CD4-positive, alpha-beta T cell (primary cell): ENCODE measurements around the gene CERS4. TPM values are rescaled to one million over a fixed set of nuclear protein-coding genes. Genes with fewer than 3 reads are reported as not detected.
"Not testable (repeated sequence)": the region's sequence is repeated elsewhere in the genome, so short reads cannot be mapped to it uniquely, and the experiment has no call there.

ENCODE experiments used
- ATAC-seq: fragments of 200-7000 bp; cut with Tn5 transposase; one replicate; pipeline ENCODE4 v1.10.0; 2022; ENCODE audit warnings: mild to moderate bottlenecking; ENCODE audit not compliant: poor library complexity
- CTCF ChIA-PET: fragments of 350-600 bp; sonication (Branson Sonifier 250); formaldehyde crosslinking; loops from one replicate; lab custom pipeline; 2021; ENCODE audit warnings: antibody characterized with exemption, inconsistent platforms; lab: Charles Lee
- POLR2A ChIA-PET: fragments of 350-600 bp; sonication (Branson Sonifier 250); formaldehyde crosslinking; loops from one replicate; lab custom pipeline; 2021; ENCODE audit warnings: antibody characterized with exemption, inconsistent platforms; lab: Charles Lee
- DNase-seq, 14 experiments: peaks; one replicate each; pipeline ENCODE4 v3.0.0-alpha.2; 2013 to 2020; ENCODE audit warnings: mixed read lengths in 2 of 14
- H3K27ac ChIP-seq, 2 donors: one replicate each; pipeline versions ENCODE4 v1.5.1 to v1.7.0; 2013; ENCODE audit warnings: low read length in 2 of 2, low read depth in 1 of 2, mild to moderate bottlenecking in 1 of 2
- H3K27me3 ChIP-seq, 2 experiments: 1 replicate in 1 of 2; 2 replicates in 1 of 2; pipeline versions ENCODE4 v1.6.1 to v1.7.0; 2013; ENCODE audit warnings: low read length in 2 of 2, control low read depth in 1 of 2, mild to moderate bottlenecking in 1 of 2, moderate library complexity in 1 of 2; ENCODE audit not compliant: insufficient read depth in 2 of 2, control insufficient read depth in 1 of 2
- H3K36me3 ChIP-seq: one replicate; pipeline ENCODE4 v1.6.1; 2013; ENCODE audit warnings: low read length, control low read depth; ENCODE audit not compliant: insufficient read depth
- H3K4me1 ChIP-seq: one replicate; pipeline ENCODE4 v1.6.1; 2013; ENCODE audit warnings: low read length, control low read depth; ENCODE audit not compliant: insufficient read depth
- H3K4me3 ChIP-seq: one replicate; pipeline ENCODE4 v1.5.1; 2013; ENCODE audit warnings: mild to moderate bottlenecking, low read length, moderate library complexity
- H3K9me3 ChIP-seq, 2 experiments: 1 replicate in 1 of 2; 2 replicates in 1 of 2; pipeline versions ENCODE4 v1.6.1 to v1.7.0; 2013; ENCODE audit warnings: low read length in 2 of 2, mild to moderate bottlenecking in 2 of 2, control low read depth in 1 of 2, moderate library complexity in 1 of 2; ENCODE audit not compliant: control insufficient read depth in 1 of 2, insufficient read depth in 1 of 2
- H3K27ac Mint-ChIP-seq: one replicate; pipeline ENCODE4 v1.8.0; 2020; ENCODE audit warnings: mixed read lengths
- H3K27me3 Mint-ChIP-seq: one replicate; pipeline ENCODE4 v1.8.0; 2021; ENCODE audit warnings: mixed read lengths
- H3K36me3 Mint-ChIP-seq: one replicate; pipeline ENCODE4 v1.8.0; 2021; ENCODE audit warnings: low read depth, mixed read lengths
- H3K4me1 Mint-ChIP-seq: one replicate; pipeline ENCODE4 v1.8.0; 2021; ENCODE audit warnings: low read depth, mixed read lengths
- H3K4me3 Mint-ChIP-seq: one replicate; pipeline ENCODE4 v1.8.0; 2020; ENCODE audit warnings: mild to moderate bottlenecking, mixed read lengths
- H3K9me3 Mint-ChIP-seq: one replicate; pipeline ENCODE4 v1.8.0; 2020; ENCODE audit warnings: mixed read lengths
- intact Hi-C, 2 experiments: fragments of 100-400 bp; cut with DNase I in 1 of 2; cut with micrococcal nuclease in 1 of 2; formaldehyde crosslinking; loops; one replicate each; pipeline versions ENCODE4 v1.15.1 to v1.9.0; 2023 to 2025; cut with DNase I, micrococcal nuclease
- total RNA-seq, 174 experiments: library from RNA in 2 of 174; stranded (reverse) in 2 of 174; gene quantifications; one replicate each; pipeline ENCODE4 v1.2.3 and lab custom pipeline; 2021 to 2026
- TF ChIP-seq, protein P1 (sequence below): fragments of 200-600 bp; IDR thresholded peaks from one replicate; pipeline ENCODE4 v1.8.0; 2022; ENCODE audit warnings: antibody characterized with exemption, mild to moderate bottlenecking

CERS4 gene
- total RNA-seq, 2 experiments from 2014 or later: 8.7 to 12.3 TPM

GRCh38 chr19:8261881-8262280 is 52.7 kb downstream of the CERS4 start:
- Mint-ChIP-seq H3K4me1 (no peaks in the 10 kb centered on the region), H3K36me3 (peaks cover 22% of the 10 kb centered on the region), H3K4me3 (no peak overlapping the region), H3K27ac (no peak overlapping the region), H3K27me3 (no peaks in the 10 kb centered on the region), H3K9me3 (no peaks in the 10 kb centered on the region)
- Histone ChIP-seq H3K9me3 (no peaks in the 10 kb centered on the region), H3K36me3 (peaks cover 16% of the 10 kb centered on the region), H3K4me1 (peaks cover 4% of the 10 kb centered on the region), H3K4me3 (no peak overlapping the region), H3K27me3 (no peaks in the 10 kb centered on the region), H3K27ac (no peak overlapping the region)
- DNase-seq: no peak
- intact Hi-C loops: no loop called here
- ATAC-seq: no peak
- ChIA-PET POLR2A (no interaction called here), CTCF (no interaction called here)
- TF ChIP-seq, protein P1, sequence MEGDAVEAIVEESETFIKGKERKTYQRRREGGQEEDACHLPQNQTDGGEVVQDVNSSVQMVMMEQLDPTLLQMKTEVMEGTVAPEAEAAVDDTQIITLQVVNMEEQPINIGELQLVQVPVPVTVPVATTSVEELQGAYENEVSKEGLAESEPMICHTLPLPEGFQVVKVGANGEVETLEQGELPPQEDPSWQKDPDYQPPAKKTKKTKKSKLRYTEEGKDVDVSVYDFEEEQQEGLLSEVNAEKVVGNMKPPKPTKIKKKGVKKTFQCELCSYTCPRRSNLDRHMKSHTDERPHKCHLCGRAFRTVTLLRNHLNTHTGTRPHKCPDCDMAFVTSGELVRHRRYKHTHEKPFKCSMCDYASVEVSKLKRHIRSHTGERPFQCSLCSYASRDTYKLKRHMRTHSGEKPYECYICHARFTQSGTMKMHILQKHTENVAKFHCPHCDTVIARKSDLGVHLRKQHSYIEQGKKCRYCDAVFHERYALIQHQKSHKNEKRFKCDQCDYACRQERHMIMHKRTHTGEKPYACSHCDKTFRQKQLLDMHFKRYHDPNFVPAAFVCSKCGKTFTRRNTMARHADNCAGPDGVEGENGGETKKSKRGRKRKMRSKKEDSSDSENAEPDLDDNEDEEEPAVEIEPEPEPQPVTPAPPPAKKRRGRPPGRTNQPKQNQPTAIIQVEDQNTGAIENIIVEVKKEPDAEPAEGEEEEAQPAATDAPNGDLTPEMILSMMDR: no peak

DNA sequence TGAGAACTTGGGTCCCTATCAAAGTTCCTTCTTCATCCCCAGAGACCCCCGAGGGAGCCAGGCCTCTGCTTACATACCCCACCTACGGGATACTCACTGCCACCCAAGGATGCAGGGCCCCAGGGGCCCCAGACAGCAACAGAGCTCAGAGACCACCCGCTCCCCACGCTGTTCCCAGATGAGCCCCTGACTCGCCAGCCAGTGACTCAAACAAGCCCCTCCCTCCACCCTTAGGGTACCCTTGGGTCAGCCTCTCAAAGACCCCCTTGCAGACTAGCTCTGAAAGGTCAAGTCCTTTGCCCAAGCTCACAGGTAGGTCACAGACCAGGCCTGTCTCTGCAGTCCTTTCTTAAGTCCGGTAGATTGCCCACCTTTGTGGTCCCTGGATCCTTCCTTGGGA is 53.3 kb downstream of the CERS4 start:
- ChIA-PET POLR2A (no interaction called here), CTCF (no interaction called here)
- DNase-seq: no peak
- no peaks in the 10 kb centered on the region for H3K4me1 ChIP-seq
- peaks cover 12% of the 10 kb centered on the region for H3K36me3 ChIP-seq
- TF ChIP-seq, protein P1: no peak
- no peaks in the 10 kb centered on the region for H3K27me3 ChIP-seq
- Mint-ChIP-seq H3K9me3 (no peaks in the 10 kb centered on the region), H3K27ac (no peak overlapping the region), H3K4me3 (no peak overlapping the region), H3K27me3 (no peaks in the 10 kb centered on the region), H3K36me3 (peaks cover 22% of the 10 kb centered on the region), H3K4me1 (no peaks in the 10 kb centered on the region)
- H3K9me3 ChIP-seq: no peaks in the 10 kb centered on the region
- no peak overlapping the region for H3K4me3 ChIP-seq
- H3K27ac ChIP-seq: no peak overlapping the region
- no peak for ATAC-seq
- intact Hi-C loops: no loop called here

DNA sequence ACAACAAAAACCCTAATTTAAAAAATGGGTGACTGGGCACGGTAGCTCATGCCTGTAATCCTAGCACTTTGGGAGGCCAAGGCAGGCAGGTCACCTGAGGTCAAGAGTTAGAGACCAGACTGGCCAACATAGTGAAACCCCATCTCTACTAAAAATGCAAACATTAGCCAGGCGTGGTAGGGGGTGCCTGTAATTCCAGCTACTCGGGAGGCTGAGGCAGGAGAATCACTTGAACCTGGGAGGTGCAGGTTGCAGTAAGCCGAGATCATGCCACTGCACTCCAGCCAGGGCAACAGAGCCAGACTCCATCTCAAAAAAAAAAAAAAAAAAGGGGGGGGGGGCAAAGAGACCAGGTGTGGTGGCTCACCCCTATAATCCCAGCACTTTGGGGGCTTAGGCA is 55.1 kb downstream of the CERS4 start:
- intact Hi-C loops, H3K27me3 Mint-ChIP-seq, H3K4me3 ChIP-seq, H3K36me3 Mint-ChIP-seq, DNase-seq, H3K9me3 ChIP-seq, H3K27ac Mint-ChIP-seq, H3K27me3 ChIP-seq, H3K4me1 ChIP-seq, H3K4me3 Mint-ChIP-seq, H3K27ac ChIP-seq, H3K9me3 Mint-ChIP-seq, ATAC-seq, H3K36me3 ChIP-seq, POLR2A ChIA-PET: not testable (repeated sequence)
- peaks cover 10% of the 10 kb centered on the region for H3K4me1 Mint-ChIP-seq
- CTCF ChIA-PET: interaction anchor here (0.7 kb wide), 1 partner anchor 43 kb away, joined by 4 read pairs; no protein-coding TSS in a partner anchor

- no peak for ATAC-seq
- intact Hi-C loops: no loop called here
- TF ChIP-seq, protein P1: no peak
- no peak for DNase-seq
- Mint-ChIP-seq H3K9me3 (no peaks in the 10 kb centered on the region), H3K4me3 (peak overlapping the region; percentile 42), H3K27ac (no peak overlapping the region), H3K27me3 (no peaks in the 10 kb centered on the region), H3K4me1 (peaks cover 16% of the 10 kb centered on the region), H3K36me3 (peaks cover 4% of the 10 kb centered on the region)
- peaks cover 6% of the 10 kb centered on the region for H3K36me3 ChIP-seq
- H3K9me3 ChIP-seq: no peaks in the 10 kb centered on the region
- H3K4me1 ChIP-seq: peaks cover 17% of the 10 kb centered on the region
- H3K4me3 ChIP-seq: no peak overlapping the region
- H3K27me3 ChIP-seq: no peaks in the 10 kb centered on the region
- ChIA-PET POLR2A (no interaction called here), CTCF (no interaction called here)
- H3K27ac ChIP-seq: no peak overlapping the region
These were observed 56.7 kb downstream of the CERS4 start for GRCh38 chr19:8265872-8266271.
